ENCODE measurements around the gene CPA2.

DNA sequence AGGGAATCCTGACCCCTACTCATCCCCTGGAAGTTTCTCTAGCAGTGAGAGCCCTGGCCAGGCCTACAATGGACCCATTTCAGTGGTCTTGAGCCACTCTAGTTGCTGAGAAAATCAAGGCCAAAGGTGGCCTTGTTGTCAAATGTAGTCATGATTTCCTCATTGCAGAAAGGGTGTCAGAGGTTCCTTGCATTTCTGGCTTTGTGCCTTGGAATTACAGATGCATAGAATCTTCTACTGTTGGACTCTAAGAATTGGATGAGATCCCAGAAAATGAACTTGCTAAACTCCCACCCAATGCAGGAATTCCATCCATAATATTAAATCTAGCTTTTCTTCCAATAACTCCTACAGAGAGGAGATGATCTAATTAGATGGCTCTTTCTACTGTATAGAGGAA, 12.2 kb downstream of the CPA2 start:
- TF ChIP-seq, protein P1, sequence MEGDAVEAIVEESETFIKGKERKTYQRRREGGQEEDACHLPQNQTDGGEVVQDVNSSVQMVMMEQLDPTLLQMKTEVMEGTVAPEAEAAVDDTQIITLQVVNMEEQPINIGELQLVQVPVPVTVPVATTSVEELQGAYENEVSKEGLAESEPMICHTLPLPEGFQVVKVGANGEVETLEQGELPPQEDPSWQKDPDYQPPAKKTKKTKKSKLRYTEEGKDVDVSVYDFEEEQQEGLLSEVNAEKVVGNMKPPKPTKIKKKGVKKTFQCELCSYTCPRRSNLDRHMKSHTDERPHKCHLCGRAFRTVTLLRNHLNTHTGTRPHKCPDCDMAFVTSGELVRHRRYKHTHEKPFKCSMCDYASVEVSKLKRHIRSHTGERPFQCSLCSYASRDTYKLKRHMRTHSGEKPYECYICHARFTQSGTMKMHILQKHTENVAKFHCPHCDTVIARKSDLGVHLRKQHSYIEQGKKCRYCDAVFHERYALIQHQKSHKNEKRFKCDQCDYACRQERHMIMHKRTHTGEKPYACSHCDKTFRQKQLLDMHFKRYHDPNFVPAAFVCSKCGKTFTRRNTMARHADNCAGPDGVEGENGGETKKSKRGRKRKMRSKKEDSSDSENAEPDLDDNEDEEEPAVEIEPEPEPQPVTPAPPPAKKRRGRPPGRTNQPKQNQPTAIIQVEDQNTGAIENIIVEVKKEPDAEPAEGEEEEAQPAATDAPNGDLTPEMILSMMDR (IDR thresholded peaks at IDR 0.05), result no peak
- TF ChIP-seq EZH2 (IDR thresholded peaks at IDR 0.05), result no peak
- no peak for TF ChIP-seq EZH2phosphoT487 (IDR thresholded peaks at IDR 0.05)
